HG03520 (cell line): ENCODE results near the gene OR10AG1.

Source experiments
- ATAC-seq: cut with Tn5 transposase; IDR thresholded peaks from one replicate; pipeline ENCODE4 v1.9.1; 2021; ENCODE audit warnings: mild to moderate bottlenecking, moderate library complexity; ENCODE audit not compliant: unreplicated experiment

Gene OR10AG1

GRCh38 chr11:55969845-55970244 is at the start of gene OR10AG1:
TSS of gene OR10AG1 (minus strand) at chr11:55969945. CDS start at chr11:55969907, 38 bp downstream.
- ATAC-seq, result no peak

- no peak for ATAC-seq
Measured at GRCh38 chr11:56013805-56014204, 44.1 kb upstream of the OR10AG1 start.

- ATAC-seq, result no peak
Measured at GRCh38 chr11:56010716-56011115, 41.0 kb upstream of the OR10AG1 start.

- no peak for ATAC-seq
Measured at GRCh38 chr11:55994525-55994924, 24.8 kb upstream of the OR10AG1 start, which contains the start of gene OR5F1. TSS of gene OR5F1 (minus strand) at chr11:55994625. CDS start at chr11:55994625, 0 bp downstream.

GRCh38 chr11:55970935-55971334 is 1.2 kb upstream of the OR10AG1 start:
- no peak for ATAC-seq

GRCh38 chr11:55967914-55968313 is 1.8 kb downstream of the OR10AG1 start:
- ATAC-seq, result no peak

- no peak for ATAC-seq
Measured at GRCh38 chr11:55966391-55966790, 3.4 kb downstream of the OR10AG1 start.

- ATAC-seq, result no peak
Measured at GRCh38 chr11:55956521-55956920, 13.2 kb downstream of the OR10AG1 start.

GRCh38 chr11:55949330-55949729 is 20.4 kb downstream of the OR10AG1 start:
- no peak for ATAC-seq

GRCh38 chr11:55942785-55943392 is 26.9 kb downstream of the OR10AG1 start:
- no peak for ATAC-seq

GRCh38 chr11:55936300-55936699 is 33.4 kb downstream of the OR10AG1 start, which contains the start of gene OR5I1:
TSS of gene OR5I1 (minus strand) at chr11:55936400. CDS start at chr11:55936400, 0 bp downstream.
- ATAC-seq, result no peak

- ATAC-seq, result no peak
Measured at GRCh38 chr11:55920537-55920936, 49.2 kb downstream of the OR10AG1 start.
